GM21717 (cell line): ENCODE measurements around the gene ANP32D.
A peak's percentile ranks its signal among the peaks of the same experiment; 100 is the strongest.
"Not testable (repeated sequence)": the region's sequence is repeated elsewhere in the genome, so short reads cannot be mapped to it uniquely, and the experiment has no call there.

Experiments used
- ATAC-seq: cut with Tn5 transposase; IDR thresholded peaks from one replicate; pipeline ENCODE4 v1.9.1; 2021; ENCODE audit warnings: mild to moderate bottlenecking, moderate library complexity; ENCODE audit not compliant: unreplicated experiment

The ANP32D gene

GRCh38 chr12:48500281-48500680 is 27.9 kb downstream of the ANP32D start:
- not testable (repeated sequence) for ATAC-seq

- not testable (repeated sequence) for ATAC-seq
These were observed 34.5 kb downstream of the ANP32D start for GRCh38 chr12:48506836-48507235.

- no peak for ATAC-seq
These were observed 36.6 kb downstream of the ANP32D start for GRCh38 chr12:48508987-48509386.

GRCh38 chr12:48510111-48510510 is 37.8 kb downstream of the ANP32D start:
- ATAC-seq, result no peak

- ATAC-seq, result peak; percentile 93
These were observed 40.5 kb downstream of the ANP32D start for GRCh38 chr12:48512855-48513254.

- no peak for ATAC-seq
These were observed 42.4 kb downstream of the ANP32D start for GRCh38 chr12:48514728-48515127.

- not testable (repeated sequence) for ATAC-seq
These were observed 48.0 kb downstream of the ANP32D start for GRCh38 chr12:48520381-48520780.
